ENCODE data around the gene DLX2. TPM values are rescaled to one million over a fixed set of nuclear protein-coding genes. Genes with fewer than 3 reads are reported as not detected.

Gene DLX2
- total and polyA plus RNA-seq, 2 donors (not counting 3 experiments of a cell fraction or from before 2014, with no cell fraction given): not detected

DNA sequence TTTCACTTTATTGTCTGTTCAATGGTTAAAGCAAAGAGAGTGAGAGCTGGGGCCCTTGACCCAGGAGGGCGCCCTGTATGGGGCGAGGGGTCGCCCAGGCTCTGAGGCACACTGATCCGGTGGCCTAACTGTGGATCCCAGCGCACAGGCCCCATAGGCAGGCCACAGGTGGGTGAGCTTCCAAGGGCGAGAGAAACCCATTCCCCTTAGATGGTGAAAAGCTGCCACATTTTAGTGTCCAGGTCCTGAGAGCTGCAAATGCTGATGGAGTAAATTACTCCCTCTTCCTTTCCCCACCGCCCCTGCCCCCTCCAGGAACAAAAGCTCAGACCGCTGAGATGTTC, 5.9 kb upstream of the DLX2 start:
- FAIRE-seq (no peak), DNase-seq (ENCODE audit: low read depth, low spot score) (no peak)
- TF ChIP-seq POLR2AphosphoS5 (IDR thresholded peaks at IDR 0.05; ENCODE audit: insufficient read depth, low read depth, low read length) (no peak), MAX (IDR thresholded peaks at IDR 0.05; ENCODE audit: insufficient read depth, insufficient read length) (no peak), MYC (IDR thresholded peaks at IDR 0.05; ENCODE audit: low read depth, low read length) (no peak), POLR2A (IDR thresholded peaks at IDR 0.05; ENCODE audit: low read depth, low read length) (no peak), EZH2 (IDR thresholded peaks at IDR 0.05; ENCODE audit: borderline replicate concordance, low read depth, low read length, severe bottlenecking) (no peak), JUN (IDR thresholded peaks at IDR 0.05; ENCODE audit: borderline replicate concordance, insufficient read depth, insufficient read length, low read depth) (no peak), FOS (IDR thresholded peaks at IDR 0.05; ENCODE audit: borderline replicate concordance, insufficient read depth, low read length) (no peak), GATA2 (IDR thresholded peaks at IDR 0.05; ENCODE audit: insufficient read depth, insufficient read length, low read depth, low read length) (no peak)
- TF ChIP-seq, protein P1, sequence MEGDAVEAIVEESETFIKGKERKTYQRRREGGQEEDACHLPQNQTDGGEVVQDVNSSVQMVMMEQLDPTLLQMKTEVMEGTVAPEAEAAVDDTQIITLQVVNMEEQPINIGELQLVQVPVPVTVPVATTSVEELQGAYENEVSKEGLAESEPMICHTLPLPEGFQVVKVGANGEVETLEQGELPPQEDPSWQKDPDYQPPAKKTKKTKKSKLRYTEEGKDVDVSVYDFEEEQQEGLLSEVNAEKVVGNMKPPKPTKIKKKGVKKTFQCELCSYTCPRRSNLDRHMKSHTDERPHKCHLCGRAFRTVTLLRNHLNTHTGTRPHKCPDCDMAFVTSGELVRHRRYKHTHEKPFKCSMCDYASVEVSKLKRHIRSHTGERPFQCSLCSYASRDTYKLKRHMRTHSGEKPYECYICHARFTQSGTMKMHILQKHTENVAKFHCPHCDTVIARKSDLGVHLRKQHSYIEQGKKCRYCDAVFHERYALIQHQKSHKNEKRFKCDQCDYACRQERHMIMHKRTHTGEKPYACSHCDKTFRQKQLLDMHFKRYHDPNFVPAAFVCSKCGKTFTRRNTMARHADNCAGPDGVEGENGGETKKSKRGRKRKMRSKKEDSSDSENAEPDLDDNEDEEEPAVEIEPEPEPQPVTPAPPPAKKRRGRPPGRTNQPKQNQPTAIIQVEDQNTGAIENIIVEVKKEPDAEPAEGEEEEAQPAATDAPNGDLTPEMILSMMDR (IDR thresholded peaks at IDR 0.05; ENCODE audit: extremely low read depth in 1 of 2, insufficient read depth in 1 of 2, low read depth in 1 of 2, low read length in 2 of 2): no peak
- Histone ChIP-seq H3K79me2 (ENCODE audit: control insufficient read depth, insufficient read depth, low read length) (no peaks in the 10 kb centered on the region), H3K4me1 (ENCODE audit: control insufficient read depth, extremely low read depth, insufficient read depth, low read length) (peaks cover 18% of the 10 kb centered on the region), H3K9me1 (replicated peaks; ENCODE audit: control insufficient read depth, extremely low read depth, insufficient read depth, low read length) (no peaks in the 10 kb centered on the region), H3K9ac (replicated peaks; ENCODE audit: extremely low read depth, insufficient read depth, low read length) (no peak overlapping the region), H3K27ac (ENCODE audit: insufficient read depth, low read depth, low read length) (no peak overlapping the region), H2AFZ (ENCODE audit: low read depth, low read length) (no peak overlapping the region), H3K27me3 (ENCODE audit: control insufficient read depth in 2 of 2, insufficient read depth in 2 of 2, low read length in 2 of 2) (peaks cover 17 to 29% of the 10 kb centered on the region in 2 experiments), H4K20me1 (replicated peaks; ENCODE audit: control insufficient read depth, extremely low read depth, insufficient read depth, low read length) (no peaks in the 10 kb centered on the region), H3K4me2 (ENCODE audit: insufficient read depth, low read length) (no peak overlapping the region), H3K4me3 (replicated peaks in 1 of 3; ENCODE audit: insufficient read depth in 1 of 3, low read depth in 1 of 3, low read length in 3 of 3) (no peak overlapping the region), H3K36me3 (ENCODE audit: control insufficient read depth in 2 of 2, extremely low read depth in 1 of 2, insufficient read depth in 2 of 2, low read length in 2 of 2) (no peaks in the 10 kb centered on the region), H3K9me3 (replicated peaks; ENCODE audit: control insufficient read depth, insufficient read depth, low read length) (no peaks in the 10 kb centered on the region)
- ChIA-PET POLR2A (no interaction called here), CTCF (interaction anchor here (0.8 to 8.6 kb wide), 5 partner anchors 10 to 534 kb away, joined by 3 to 193 read pairs (median 3); no protein-coding TSS in a partner anchor)
- dilution Hi-C loops (cut with MboI; ENCODE audit: extremely low pct_ligation_motif_present, low sequenced_read_pairs) (no loop called here), intact Hi-C loops (cut with micrococcal nuclease) (loop anchor here (10.0 kb wide), 2 partner anchors 214 to 1134 kb away; partner anchors contain the start of gene SLC25A12)
- no TSS peak for BruUV-seq (replicated peaks)
